Fibroblast of pulmonary artery (primary cell): ENCODE results near the gene REPS2.

Experiments used
- DNase-seq: peaks from one replicate; pipeline ENCODE4 v3.0.0-alpha.2; 2010; ENCODE audit warnings: low read depth
- H3K4me3 ChIP-seq: replicated peaks from 2 replicates; pipeline ENCODE4 v1.5.1; 2011; ENCODE audit warnings: low read depth, mild to moderate bottlenecking, control low read depth, low read length, moderate library complexity
- TF ChIP-seq, protein P1 (sequence below): IDR thresholded peaks from 2 replicates; pipeline ENCODE4 v1.5.1; 2011; ENCODE audit warnings: mild to moderate bottlenecking, control low read depth, low read length, inconsistent platforms; ENCODE audit errors: missing control alignments

Gene REPS2

DNA sequence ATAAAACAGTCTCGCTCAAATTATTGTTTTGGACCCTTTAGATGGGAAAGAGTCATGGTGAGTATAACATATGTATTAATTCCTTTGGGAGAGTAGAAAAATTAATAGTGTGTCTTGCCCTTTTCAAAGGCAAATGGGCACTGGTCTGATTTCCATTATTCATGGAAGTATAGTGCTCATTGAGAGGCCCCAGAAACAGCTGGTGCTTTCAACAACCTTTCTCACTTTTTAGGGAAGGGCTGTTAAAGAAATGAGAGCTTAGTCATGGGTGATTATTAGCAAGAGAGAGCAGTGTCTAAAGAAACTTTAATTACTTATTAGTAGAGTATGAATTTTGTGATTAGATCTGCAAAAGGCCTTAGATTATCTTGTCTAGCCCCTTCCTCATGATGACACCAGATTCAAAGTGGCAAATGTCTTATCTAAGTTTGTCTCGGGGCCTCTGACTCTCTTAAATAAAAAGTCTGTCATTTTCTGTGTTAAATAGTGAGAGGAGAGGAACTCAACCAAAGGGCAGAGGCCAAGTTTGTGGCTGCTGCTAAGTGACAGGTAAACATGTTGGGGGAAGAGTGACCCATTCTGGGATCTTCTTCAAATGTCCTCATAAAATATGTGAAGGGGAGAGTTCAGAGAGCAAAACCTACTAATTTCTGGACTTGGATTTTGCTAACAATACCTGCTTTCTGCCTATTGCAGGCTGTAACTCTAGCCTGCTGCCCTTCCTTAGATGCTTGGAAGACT is 110.6 kb downstream of the REPS2 start:
- TF ChIP-seq, protein P1, sequence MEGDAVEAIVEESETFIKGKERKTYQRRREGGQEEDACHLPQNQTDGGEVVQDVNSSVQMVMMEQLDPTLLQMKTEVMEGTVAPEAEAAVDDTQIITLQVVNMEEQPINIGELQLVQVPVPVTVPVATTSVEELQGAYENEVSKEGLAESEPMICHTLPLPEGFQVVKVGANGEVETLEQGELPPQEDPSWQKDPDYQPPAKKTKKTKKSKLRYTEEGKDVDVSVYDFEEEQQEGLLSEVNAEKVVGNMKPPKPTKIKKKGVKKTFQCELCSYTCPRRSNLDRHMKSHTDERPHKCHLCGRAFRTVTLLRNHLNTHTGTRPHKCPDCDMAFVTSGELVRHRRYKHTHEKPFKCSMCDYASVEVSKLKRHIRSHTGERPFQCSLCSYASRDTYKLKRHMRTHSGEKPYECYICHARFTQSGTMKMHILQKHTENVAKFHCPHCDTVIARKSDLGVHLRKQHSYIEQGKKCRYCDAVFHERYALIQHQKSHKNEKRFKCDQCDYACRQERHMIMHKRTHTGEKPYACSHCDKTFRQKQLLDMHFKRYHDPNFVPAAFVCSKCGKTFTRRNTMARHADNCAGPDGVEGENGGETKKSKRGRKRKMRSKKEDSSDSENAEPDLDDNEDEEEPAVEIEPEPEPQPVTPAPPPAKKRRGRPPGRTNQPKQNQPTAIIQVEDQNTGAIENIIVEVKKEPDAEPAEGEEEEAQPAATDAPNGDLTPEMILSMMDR, result no peak
- DNase-seq, result no peak
- H3K4me3 ChIP-seq, result no peak overlapping the region

DNA sequence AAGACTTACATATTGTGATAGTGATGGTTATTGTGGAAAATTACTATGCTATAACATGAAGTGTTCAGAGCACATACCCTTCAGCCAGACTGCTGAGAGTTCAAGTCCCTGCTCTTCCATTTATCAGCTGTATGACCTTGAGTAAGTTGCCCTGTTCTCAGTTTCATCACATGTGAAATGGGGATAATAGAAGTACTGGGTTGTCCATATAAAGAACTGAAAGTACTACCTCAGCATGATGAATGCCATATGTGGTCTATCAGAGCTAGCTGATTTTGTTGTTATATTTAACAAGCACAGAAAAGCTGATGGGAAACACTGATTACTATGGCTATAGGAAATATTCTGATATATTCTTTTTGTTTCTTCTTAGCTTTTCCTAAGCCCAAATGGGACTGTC is 115.6 kb downstream of the REPS2 start:
- TF ChIP-seq, protein P1, result no peak
- no peak for DNase-seq

DNA sequence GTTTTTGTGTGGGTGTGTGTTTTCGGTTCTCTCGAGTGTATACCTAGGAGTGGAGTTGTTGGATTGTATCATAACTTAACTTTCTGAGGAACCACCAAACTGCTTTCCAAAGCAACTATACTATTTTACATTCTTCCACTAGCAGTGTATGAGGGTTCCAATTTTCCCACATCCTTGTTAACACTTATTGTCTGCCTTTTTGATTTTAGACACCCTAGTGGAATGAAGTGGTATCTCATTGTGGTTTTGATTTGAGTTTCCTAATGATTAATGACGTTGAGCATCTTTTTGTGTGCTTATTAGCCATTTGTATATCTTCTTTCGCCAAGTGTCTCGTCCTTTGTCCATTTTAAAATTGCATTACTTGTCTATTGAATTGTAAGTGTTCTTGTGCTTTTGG is 118.6 kb downstream of the REPS2 start:
- TF ChIP-seq, protein P1, result no peak
- H3K4me3 ChIP-seq, result no peak overlapping the region
- DNase-seq, result no peak

More for the DNA sequence above, 115.6 kb downstream of the REPS2 start:
- H3K4me3 ChIP-seq, result no peak overlapping the region

DNA sequence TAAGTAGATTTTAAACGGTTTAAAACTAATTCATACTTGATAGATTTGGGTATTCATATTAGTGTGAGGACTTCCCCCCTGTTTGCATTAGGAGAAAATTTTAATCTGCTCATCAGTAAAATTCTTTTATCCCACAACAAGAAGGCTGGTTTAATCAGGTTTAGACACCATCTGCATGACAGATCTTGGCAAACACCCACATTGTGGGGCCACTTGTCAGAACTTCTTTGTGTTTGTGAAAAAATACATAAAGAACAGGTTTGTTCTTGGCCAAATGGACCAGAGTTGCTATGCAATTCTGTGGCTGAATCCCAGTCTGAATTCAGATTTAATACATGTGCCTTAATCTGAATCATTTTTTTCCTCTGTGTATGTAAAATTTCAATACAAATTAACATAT is 121.1 kb downstream of the REPS2 start:
- TF ChIP-seq, protein P1, result no peak
- H3K4me3 ChIP-seq, result no peak overlapping the region
- DNase-seq, result no peak

DNA sequence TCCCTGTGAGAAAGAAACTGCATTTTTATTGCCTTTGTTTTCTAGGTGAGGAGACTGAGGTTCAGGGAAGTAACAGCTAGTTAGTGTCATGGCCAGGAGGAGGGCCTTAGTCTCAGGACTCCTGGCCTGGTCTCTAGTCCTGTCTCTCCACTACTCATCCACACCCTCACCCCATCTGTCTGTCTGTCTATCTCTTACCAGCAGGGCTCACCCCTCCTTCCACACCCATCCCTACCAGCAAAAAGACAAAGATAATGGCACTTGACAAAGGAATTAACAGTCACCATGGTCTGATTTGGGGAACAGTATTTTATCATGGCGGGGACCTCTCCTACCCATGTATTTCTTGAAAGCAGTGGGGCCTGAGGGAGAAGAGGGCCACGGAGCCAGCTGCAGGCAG is 125.8 kb downstream of the REPS2 start:
- H3K4me3 ChIP-seq, result no peak overlapping the region
- TF ChIP-seq, protein P1, result no peak

DNA sequence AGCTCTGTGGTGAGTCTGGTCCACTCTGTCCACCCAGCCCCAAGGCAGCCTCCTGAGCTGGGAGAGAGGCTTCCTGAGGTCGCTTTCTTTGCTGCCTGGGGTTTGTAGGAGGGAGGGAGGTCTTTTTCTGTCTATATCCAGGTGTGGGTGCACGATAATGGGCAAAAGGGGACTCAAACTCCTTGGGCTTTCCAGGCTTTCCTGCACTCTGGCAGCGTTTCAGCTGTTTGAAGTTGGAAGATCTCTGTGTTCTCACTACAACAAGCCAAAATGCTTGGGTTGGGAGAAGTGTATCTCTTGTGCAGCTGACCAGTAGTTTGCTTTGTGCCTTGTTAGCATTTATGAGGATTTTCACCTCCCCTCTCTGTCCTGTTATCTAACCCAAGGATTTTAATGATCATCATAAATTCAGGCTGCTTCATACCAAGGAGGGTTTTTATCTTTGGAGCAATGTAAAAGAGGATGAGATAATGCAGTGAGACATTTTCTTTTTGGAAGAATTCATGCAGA is 126.3 kb downstream of the REPS2 start:
- no peak for DNase-seq
- H3K4me3 ChIP-seq, result no peak overlapping the region
- TF ChIP-seq, protein P1, result no peak

More for the DNA sequence above, 125.8 kb downstream of the REPS2 start:
- DNase-seq, result no peak

DNA sequence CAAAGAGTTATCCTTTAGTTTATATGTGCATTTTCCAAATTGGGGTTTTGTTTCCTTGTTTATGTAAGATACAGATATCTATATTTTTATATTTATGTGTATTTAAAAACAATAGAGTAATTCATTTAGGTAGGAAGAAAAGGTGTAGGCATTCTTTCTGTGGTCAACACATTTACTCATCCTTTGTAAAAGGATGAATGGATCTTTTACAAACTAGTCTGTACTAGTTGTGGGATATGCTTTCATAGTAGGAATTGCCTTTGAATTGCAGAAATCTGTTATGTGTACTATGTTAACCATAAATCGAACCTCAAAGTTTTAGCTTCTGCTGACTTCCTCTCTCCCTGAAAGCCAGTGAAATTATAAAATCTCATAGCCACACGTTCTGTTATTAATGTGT is 128.5 kb downstream of the REPS2 start:
- H3K4me3 ChIP-seq, result no peak overlapping the region
- no peak for DNase-seq
- TF ChIP-seq, protein P1, result no peak
